RWPE1 (cell line): ENCODE data around the gene LEP.

ENCODE experiments used
- CTCF ChIA-PET: fragments of 350-600 bp; sonication (Branson Sonifier 250); formaldehyde crosslinking; extraction: SDS; loops from one replicate; lab custom pipeline; 2021; lab: Yijun Ruan, JAX
- POLR2A ChIA-PET: fragments of 400-600 bp; formaldehyde crosslinking; extraction: SDS; loops from one replicate; lab custom pipeline; 2020; ENCODE audit warnings: antibody characterized with exemption; ENCODE audit not compliant: low non-redundant PET; lab: Yijun Ruan, JAX
- DNase-seq: peaks from one replicate; pipeline ENCODE4 v3.0.0; 2012; ENCODE audit warnings: low spot score
- H3K27ac ChIP-seq: fragments of 450-650 bp; 2 replicates; pipeline ENCODE4 v1.5.1; 2017
- TF ChIP-seq, protein P1 (sequence below): fragments of 450-650 bp; conservative IDR thresholded peaks from 2 replicates; pipeline ENCODE4 v1.5.1; 2017; ENCODE audit warnings: low read depth, mild to moderate bottlenecking

LEP gene

GRCh38 chr7:128210590-128211570 is 30.2 kb upstream of the LEP start:
- ChIA-PET POLR2A (no interaction called here), CTCF (no interaction called here)
- TF ChIP-seq, protein P1, sequence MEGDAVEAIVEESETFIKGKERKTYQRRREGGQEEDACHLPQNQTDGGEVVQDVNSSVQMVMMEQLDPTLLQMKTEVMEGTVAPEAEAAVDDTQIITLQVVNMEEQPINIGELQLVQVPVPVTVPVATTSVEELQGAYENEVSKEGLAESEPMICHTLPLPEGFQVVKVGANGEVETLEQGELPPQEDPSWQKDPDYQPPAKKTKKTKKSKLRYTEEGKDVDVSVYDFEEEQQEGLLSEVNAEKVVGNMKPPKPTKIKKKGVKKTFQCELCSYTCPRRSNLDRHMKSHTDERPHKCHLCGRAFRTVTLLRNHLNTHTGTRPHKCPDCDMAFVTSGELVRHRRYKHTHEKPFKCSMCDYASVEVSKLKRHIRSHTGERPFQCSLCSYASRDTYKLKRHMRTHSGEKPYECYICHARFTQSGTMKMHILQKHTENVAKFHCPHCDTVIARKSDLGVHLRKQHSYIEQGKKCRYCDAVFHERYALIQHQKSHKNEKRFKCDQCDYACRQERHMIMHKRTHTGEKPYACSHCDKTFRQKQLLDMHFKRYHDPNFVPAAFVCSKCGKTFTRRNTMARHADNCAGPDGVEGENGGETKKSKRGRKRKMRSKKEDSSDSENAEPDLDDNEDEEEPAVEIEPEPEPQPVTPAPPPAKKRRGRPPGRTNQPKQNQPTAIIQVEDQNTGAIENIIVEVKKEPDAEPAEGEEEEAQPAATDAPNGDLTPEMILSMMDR: no peak
- DNase-seq: no peak
- H3K27ac ChIP-seq: no peak overlapping the region

DNA sequence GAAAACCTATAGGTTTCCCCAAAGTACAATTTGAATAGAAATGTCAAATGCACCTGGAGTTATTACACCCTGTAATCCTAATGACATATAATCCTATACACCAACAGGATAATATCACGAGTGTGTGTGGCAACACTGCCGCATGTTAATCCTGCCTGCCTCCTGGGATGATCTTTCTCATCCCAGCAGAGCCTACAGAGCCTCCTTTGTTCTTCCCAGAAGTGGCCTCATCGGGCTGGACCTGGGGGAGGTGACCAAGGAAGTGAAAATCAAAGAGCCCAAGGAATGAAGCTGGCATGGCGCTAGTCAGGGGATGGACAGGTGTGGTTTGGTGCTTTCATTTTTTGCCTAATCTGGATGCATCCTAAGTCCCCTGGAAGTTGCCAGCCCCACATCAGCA is 29.5 kb upstream of the LEP start:
- TF ChIP-seq, protein P1: no peak
- H3K27ac ChIP-seq: no peak overlapping the region
- DNase-seq: no peak
- ChIA-PET CTCF (no interaction called here), POLR2A (no interaction called here)

DNA sequence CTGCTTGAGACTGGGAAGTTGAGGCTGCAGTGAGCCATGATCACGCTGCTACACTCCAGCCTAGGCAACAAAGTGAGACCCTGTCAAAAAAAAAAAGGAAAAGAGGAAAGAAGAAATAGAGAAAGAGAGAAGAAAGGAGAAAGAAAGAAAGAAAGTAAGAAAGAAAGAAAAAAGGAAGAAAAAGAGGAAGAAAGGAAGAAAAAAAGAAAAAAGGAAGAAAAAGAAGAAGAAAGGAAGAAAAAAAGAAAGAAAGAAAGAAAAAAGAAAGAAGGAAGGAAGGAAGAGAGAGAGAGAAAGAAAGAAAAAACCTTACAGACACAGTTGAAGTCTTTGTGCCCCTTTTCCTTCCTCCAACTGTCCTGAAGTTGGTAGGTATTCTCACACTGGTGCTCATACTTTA is 26.6 kb upstream of the LEP start:
- TF ChIP-seq, protein P1: no peak
- ChIA-PET CTCF (no interaction called here), POLR2A (no interaction called here)
- H3K27ac ChIP-seq: no peak overlapping the region
- DNase-seq: no peak

- H3K27ac ChIP-seq: no peak overlapping the region
- TF ChIP-seq, protein P1: no peak
- ChIA-PET POLR2A (no interaction called here), CTCF (no interaction called here)
- DNase-seq: no peak
Measured at GRCh38 chr7:128215281-128215680, 25.8 kb upstream of the LEP start.

DNA sequence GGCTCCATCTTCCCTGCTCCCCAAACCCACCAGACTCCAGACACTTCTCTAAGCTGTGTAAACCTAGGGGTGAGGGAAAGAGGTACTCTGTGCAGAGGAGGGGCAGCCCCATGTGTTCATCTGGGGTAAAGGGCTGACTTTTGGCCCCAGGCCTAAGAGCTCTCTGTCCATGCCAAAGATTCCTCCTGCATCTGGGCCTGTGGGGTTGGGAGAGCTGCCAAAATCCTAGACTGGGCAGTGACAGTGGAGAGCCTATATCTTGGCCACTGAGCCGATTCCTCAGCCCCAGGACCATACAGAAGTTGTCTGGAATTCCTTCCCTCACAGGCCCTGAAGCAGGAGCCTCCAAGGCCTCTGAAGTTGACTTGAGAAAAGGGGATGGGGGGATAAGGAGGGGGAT is 25.3 kb upstream of the LEP start:
- POLR2A ChIA-PET: no interaction called here
- CTCF ChIA-PET: no interaction called here
- H3K27ac ChIP-seq: peak overlapping the region; percentile 83
- no peak for DNase-seq
- TF ChIP-seq, protein P1: no peak

- peak overlapping the region; percentile 83 for H3K27ac ChIP-seq
- TF ChIP-seq, protein P1: no peak
- POLR2A ChIA-PET: no interaction called here
- CTCF ChIA-PET: no interaction called here
- peak; percentile 76 for DNase-seq
Measured at GRCh38 chr7:128217030-128217805, 23.9 kb upstream of the LEP start.
